ENCODE data around the gene NLRP14. TPM values are rescaled to one million over a fixed set of nuclear protein-coding genes. Genes with fewer than 3 reads are reported as not detected.

The NLRP14 gene
- total and polyA plus RNA-seq, 2 donors (not counting 1 experiment from before 2014, with no cell fraction given), result 0.04 to 0.07 TPM

- TF ChIP-seq CTCF (IDR thresholded peaks at IDR 0.05), result no peak
- TF ChIP-seq EZH2 (IDR thresholded peaks at IDR 0.05; ENCODE audit: borderline replicate concordance, insufficient read depth, low read depth, low read length, poor library complexity, severe bottlenecking), result no peak
- intact Hi-C loops (cut with micrococcal nuclease), result no loop called here
- Histone ChIP-seq H3K4me2 (replicated peaks; ENCODE audit: low read depth, low read length, poor library complexity, severe bottlenecking) (no peak overlapping the region), H3K27me3 (replicated peaks in 1 of 4; ENCODE audit: control extremely low read depth in 1 of 4, control insufficient read depth in 3 of 4, insufficient read depth in 4 of 4, low read length in 3 of 4) (peaks cover 0 to 9% (median 0%) of the 10 kb centered on the region in 4 experiments), H3K79me2 (ENCODE audit: control insufficient read depth, insufficient read depth, low read length) (no peaks in the 10 kb centered on the region), H3K4me3 (ENCODE audit: control extremely low read depth in 1 of 5, extremely low read depth in 1 of 5, insufficient read depth in 1 of 5, low read depth in 2 of 5, low read length in 4 of 5) (no peak overlapping the region), H3K27ac (ENCODE audit: low read length in 2 of 2) (no peak overlapping the region), H3K4me1 (ENCODE audit: control insufficient read depth in 2 of 2, insufficient read depth in 2 of 2, low read length in 2 of 2) (no peaks in the 10 kb centered on the region), H4K20me1 (ENCODE audit: control insufficient read depth, insufficient read depth, low read length, poor library complexity, severe bottlenecking) (no peaks in the 10 kb centered on the region), H3K36me3 (replicated peaks in 1 of 2; ENCODE audit: control extremely low read depth in 1 of 2, control insufficient read depth in 1 of 2, extremely low read depth in 1 of 2, insufficient read depth in 2 of 2, low read length in 1 of 2) (no peaks in the 10 kb centered on the region), H3K9me3 (ENCODE audit: control extremely low read depth in 1 of 3, control insufficient read depth in 2 of 3, insufficient read depth in 1 of 3, low read length in 2 of 3) (peaks cover 0 to 1% (median 0%) of the 10 kb centered on the region in 3 donors), H2AFZ (ENCODE audit: insufficient read depth, low read depth, low read length, poor library complexity, severe bottlenecking) (no peak overlapping the region), H3K9ac (ENCODE audit: low read length) (no peak overlapping the region)
- Mint-ChIP-seq H3K27ac (no peak overlapping the region), H3K4me3 (no peak overlapping the region), H3K9me3 (ENCODE audit: insufficient read depth) (no peaks in the 10 kb centered on the region), H3K27me3 (peaks cover 5% of the 10 kb centered on the region), H3K4me1 (no peaks in the 10 kb centered on the region)
- WGBS (ENCODE audit: insufficient coverage), result 92% methylated on average over 3 of the region's 3 CpGs
- ChIA-PET CTCF (no interaction called here), POLR2A (no interaction called here)
- DNase-seq, result no peak
- no peak for ATAC-seq (ENCODE audit: low read depth)
Observed at GRCh38 chr11:7028141-7028540, 7.9 kb downstream of the NLRP14 start.

DNA sequence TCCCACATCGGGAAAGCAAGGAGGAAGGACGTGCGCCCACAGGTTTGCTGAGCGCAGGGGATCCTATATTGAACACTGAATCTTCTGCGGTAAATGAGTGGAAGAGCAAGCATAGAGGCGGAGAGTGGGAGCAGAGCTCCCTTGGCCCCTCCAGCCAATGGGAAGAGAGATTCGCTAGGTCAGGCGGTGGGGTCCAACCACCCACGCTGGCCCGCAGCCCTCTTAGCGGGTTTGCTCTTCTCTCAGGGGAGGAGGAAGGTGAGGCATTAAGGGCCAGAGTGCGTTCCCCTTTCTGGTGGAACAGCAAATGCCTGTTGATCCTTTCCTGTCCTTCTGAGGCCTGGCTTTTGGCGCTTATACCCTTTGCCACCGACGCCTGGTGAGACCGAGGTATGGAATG is 10.6 kb downstream of the NLRP14 start:
- H3K4me3 Mint-ChIP-seq, result no peak overlapping the region
- H3K4me2 ChIP-seq (replicated peaks; ENCODE audit: low read depth, low read length, poor library complexity, severe bottlenecking), result no peak overlapping the region
- WGBS (ENCODE audit: insufficient coverage), result 89% methylated on average over 13 of the region's 16 CpGs
- no peak for ATAC-seq (ENCODE audit: low read depth)
- TF ChIP-seq CTCF (IDR thresholded peaks at IDR 0.05) (no peak), EZH2 (IDR thresholded peaks at IDR 0.05; ENCODE audit: borderline replicate concordance, insufficient read depth, low read depth, low read length, poor library complexity, severe bottlenecking) (no peak)
- H2AFZ ChIP-seq (ENCODE audit: insufficient read depth, low read depth, low read length, poor library complexity, severe bottlenecking), result no peak overlapping the region
- DNase-seq, result no peak
- no peak overlapping the region for H3K27ac ChIP-seq (ENCODE audit: low read length in 2 of 2)
- no peaks in the 10 kb centered on the region for H3K36me3 ChIP-seq (replicated peaks in 1 of 2; ENCODE audit: control extremely low read depth in 1 of 2, control insufficient read depth in 1 of 2, extremely low read depth in 1 of 2, insufficient read depth in 2 of 2, low read length in 1 of 2)
- intact Hi-C loops (cut with micrococcal nuclease), result no loop called here
- H3K27me3 Mint-ChIP-seq, result peaks cover 5% of the 10 kb centered on the region
- H3K9me3 Mint-ChIP-seq (ENCODE audit: insufficient read depth), result no peaks in the 10 kb centered on the region
- H3K9ac ChIP-seq (ENCODE audit: low read length), result no peak overlapping the region
- no peak overlapping the region for H3K27ac Mint-ChIP-seq
- H3K4me1 Mint-ChIP-seq, result no peaks in the 10 kb centered on the region
- no peaks in the 10 kb centered on the region for H4K20me1 ChIP-seq (ENCODE audit: control insufficient read depth, insufficient read depth, low read length, poor library complexity, severe bottlenecking)
- H3K9me3 ChIP-seq (ENCODE audit: control extremely low read depth in 1 of 3, control insufficient read depth in 2 of 3, insufficient read depth in 1 of 3, low read length in 2 of 3), result peaks cover 0 to 1% (median 0%) of the 10 kb centered on the region in 3 donors
- H3K4me3 ChIP-seq (ENCODE audit: control extremely low read depth in 1 of 5, extremely low read depth in 1 of 5, insufficient read depth in 1 of 5, low read depth in 2 of 5, low read length in 4 of 5), result no peak overlapping the region
- ChIA-PET POLR2A (no interaction called here), CTCF (no interaction called here)
- H3K27me3 ChIP-seq (replicated peaks in 1 of 4; ENCODE audit: control extremely low read depth in 1 of 4, control insufficient read depth in 3 of 4, insufficient read depth in 4 of 4, low read length in 3 of 4), result no peaks in the 10 kb centered on the region
- no peaks in the 10 kb centered on the region for H3K79me2 ChIP-seq (ENCODE audit: control insufficient read depth, insufficient read depth, low read length)
- H3K4me1 ChIP-seq (ENCODE audit: control insufficient read depth in 2 of 2, insufficient read depth in 2 of 2, low read length in 2 of 2), result no peaks in the 10 kb centered on the region

All from B cell (primary cell).